LNCaP clone FGC (cell line): ENCODE data around the gene SLC4A4.

Experiments used
- DNase-seq: peaks from one replicate; pipeline ENCODE4 v3.0.0-alpha.2; 2011; ENCODE audit warnings: low read depth
- H3K4me3 ChIP-seq: 2 replicates; pipeline ENCODE4 v1.5.1; 2011; ENCODE audit warnings: mild to moderate bottlenecking, low read depth, low read length, control low read depth
- CTCF ChIP-seq: IDR thresholded peaks from 2 replicates; pipeline ENCODE4 v1.5.1; 2012; ENCODE audit warnings: mild to moderate bottlenecking; ENCODE audit not compliant: control insufficient read depth, insufficient read depth; ENCODE audit errors: extremely low read depth

The SLC4A4 gene

GRCh38 chr4:71382900-71383560 is 44.2 kb downstream of the SLC4A4 start:
- DNase-seq = no peak
- H3K4me3 ChIP-seq = no peak overlapping the region
- no peak for TF ChIP-seq CTCF

- no peak for DNase-seq
- no peak for TF ChIP-seq CTCF
- no peak overlapping the region for H3K4me3 ChIP-seq
Measured at GRCh38 chr4:71383984-71384383, 45.2 kb downstream of the SLC4A4 start.

DNA sequence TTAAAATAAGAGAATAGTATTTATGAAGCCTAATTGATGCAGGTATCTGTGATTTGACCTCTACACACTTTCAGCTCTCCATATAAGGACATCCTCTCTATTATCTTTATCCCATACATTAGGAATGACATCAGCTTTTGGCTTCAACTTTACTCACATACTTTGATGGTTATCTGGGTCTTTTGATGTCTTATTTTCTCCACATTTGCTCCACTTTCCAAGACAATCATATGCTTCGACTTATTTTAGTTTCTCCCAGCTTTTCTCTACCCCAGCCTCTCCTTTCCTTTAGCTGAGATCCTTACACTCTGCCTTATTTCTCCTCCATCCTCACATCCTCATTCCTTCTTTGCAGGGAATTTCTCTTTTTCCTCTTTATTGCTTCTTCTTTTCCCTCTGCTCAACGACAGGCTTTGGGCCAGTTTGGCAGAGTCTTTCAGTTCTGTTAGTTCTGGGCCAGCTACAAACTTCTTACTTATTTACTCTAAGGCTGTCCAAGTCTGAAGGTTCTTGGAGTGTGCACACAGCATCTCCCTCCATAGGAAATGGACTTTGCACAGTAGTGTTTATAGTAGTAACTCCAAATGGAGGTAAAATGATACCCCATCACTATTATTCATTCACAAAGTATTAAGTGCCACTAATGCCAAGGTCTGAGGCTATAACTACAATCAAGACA is 50.5 kb downstream of the SLC4A4 start:
- no peak for TF ChIP-seq CTCF
- no peak overlapping the region; the same call in 1 of the 2 replicates for H3K4me3 ChIP-seq
- DNase-seq = peak; percentile 98

- no peak for TF ChIP-seq CTCF
- H3K4me3 ChIP-seq = no peak overlapping the region
- no peak for DNase-seq
Measured at GRCh38 chr4:71392109-71392508, 53.3 kb downstream of the SLC4A4 start.

GRCh38 chr4:71396382-71396781 is 57.6 kb downstream of the SLC4A4 start:
- DNase-seq = no peak
- H3K4me3 ChIP-seq = no peak overlapping the region
- TF ChIP-seq CTCF = no peak

DNA sequence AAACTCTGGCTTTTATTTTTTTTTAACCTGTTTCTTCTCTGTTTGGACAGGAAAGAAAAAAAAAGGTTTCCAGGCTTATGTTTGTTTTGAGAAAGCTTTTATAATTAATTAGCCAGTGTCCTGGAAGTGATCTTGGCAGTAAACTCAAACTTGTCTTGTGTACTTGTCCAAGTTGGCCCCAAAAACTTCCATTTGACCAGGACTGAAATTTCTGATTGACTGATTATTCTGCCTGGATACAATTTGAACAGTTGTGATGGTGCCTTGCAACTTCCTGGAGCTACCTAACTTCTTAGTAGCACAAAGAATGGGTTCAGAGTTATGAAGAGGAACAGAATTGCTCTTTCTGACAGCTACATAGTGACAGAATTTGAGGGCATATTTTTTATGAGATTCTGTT is 62.0 kb downstream of the SLC4A4 start:
- no peak overlapping the region for H3K4me3 ChIP-seq
- peak; percentile 81 for DNase-seq
- TF ChIP-seq CTCF = no peak
